Astrocyte (in vitro differentiated cells and primary cell): ENCODE measurements around the gene CLMN.

Experiments used
- EZH2 ChIP-seq: IDR thresholded peaks from 2 replicates; pipeline ENCODE4 v1.6.1; 2012; ENCODE audit warnings: mild to moderate bottlenecking, low read length, inconsistent platforms; ENCODE audit not compliant: insufficient read depth
- TF ChIP-seq, protein P1 (sequence below): IDR thresholded peaks from 2 replicates; pipeline ENCODE4 v1.5.1; 2011; ENCODE audit warnings: low read depth, mild to moderate bottlenecking, inconsistent platforms, low read length, moderate library complexity; ENCODE audit not compliant: insufficient read depth

DNA sequence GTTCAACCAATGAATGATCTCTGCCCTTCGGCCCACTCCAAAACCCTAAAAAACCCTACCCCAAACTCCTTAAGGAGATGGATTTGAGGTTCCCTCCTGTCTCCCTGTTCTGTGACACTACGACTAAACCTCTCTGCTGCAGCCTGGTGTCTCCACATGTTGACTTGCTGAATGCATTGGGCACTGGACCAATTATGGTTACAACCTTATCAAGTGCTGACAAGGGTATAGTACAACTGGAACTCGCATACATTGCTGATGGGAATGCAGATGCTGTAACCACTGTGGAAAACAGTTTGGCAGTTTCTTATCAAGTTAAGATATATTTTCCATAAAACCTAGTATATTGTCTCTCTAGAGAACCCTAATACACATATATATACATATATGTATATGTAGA is 156.0 kb downstream of the CLMN start:
- TF ChIP-seq, protein P1, sequence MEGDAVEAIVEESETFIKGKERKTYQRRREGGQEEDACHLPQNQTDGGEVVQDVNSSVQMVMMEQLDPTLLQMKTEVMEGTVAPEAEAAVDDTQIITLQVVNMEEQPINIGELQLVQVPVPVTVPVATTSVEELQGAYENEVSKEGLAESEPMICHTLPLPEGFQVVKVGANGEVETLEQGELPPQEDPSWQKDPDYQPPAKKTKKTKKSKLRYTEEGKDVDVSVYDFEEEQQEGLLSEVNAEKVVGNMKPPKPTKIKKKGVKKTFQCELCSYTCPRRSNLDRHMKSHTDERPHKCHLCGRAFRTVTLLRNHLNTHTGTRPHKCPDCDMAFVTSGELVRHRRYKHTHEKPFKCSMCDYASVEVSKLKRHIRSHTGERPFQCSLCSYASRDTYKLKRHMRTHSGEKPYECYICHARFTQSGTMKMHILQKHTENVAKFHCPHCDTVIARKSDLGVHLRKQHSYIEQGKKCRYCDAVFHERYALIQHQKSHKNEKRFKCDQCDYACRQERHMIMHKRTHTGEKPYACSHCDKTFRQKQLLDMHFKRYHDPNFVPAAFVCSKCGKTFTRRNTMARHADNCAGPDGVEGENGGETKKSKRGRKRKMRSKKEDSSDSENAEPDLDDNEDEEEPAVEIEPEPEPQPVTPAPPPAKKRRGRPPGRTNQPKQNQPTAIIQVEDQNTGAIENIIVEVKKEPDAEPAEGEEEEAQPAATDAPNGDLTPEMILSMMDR = no peak
- no peak for TF ChIP-seq EZH2
